ENCODE data around the gene RPS19.

- TF ChIP-seq FOS (IDR thresholded peaks at IDR 0.05; ENCODE audit: borderline replicate concordance, extremely low read depth, insufficient read length) (no peak), CTCF (IDR thresholded peaks at IDR 0.05 in 2 of 3, conservative IDR thresholded peaks at IDR 0.05 in 1 of 3; ENCODE audit: control insufficient read depth in 2 of 3, extremely low read depth in 1 of 3, insufficient read depth in 1 of 3, low read depth in 3 of 3, low read length in 3 of 3) (no peak), POLR2AphosphoS5 (IDR thresholded peaks at IDR 0.05; ENCODE audit: low read length) (no peak), ZNF24 (IDR thresholded peaks at IDR 0.05) (no peak), ETV6 (conservative IDR thresholded peaks at IDR 0.05 in 1 of 2, IDR thresholded peaks at IDR 0.05 in 1 of 2; ENCODE audit: borderline replicate concordance in 1 of 2, low read depth in 1 of 2) (no peak), STAT3 (IDR thresholded peaks at IDR 0.05; ENCODE audit: low read depth, low read length) (no peak), ZNF274 (IDR thresholded peaks at IDR 0.05; ENCODE audit: insufficient read depth, insufficient read length) (no peak), YY1 (IDR thresholded peaks at IDR 0.05; ENCODE audit: low read depth, low read length) (no peak), EZH2 (IDR thresholded peaks at IDR 0.05; ENCODE audit: borderline replicate concordance, control insufficient read depth, low read depth, low read length) (no peak), CREB1 (IDR thresholded peaks at IDR 0.05; ENCODE audit: low read depth) (no peak)
- TF ChIP-seq, protein P1, sequence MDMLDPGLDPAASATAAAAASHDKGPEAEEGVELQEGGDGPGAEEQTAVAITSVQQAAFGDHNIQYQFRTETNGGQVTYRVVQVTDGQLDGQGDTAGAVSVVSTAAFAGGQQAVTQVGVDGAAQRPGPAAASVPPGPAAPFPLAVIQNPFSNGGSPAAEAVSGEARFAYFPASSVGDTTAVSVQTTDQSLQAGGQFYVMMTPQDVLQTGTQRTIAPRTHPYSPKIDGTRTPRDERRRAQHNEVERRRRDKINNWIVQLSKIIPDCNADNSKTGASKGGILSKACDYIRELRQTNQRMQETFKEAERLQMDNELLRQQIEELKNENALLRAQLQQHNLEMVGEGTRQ (IDR thresholded peaks at IDR 0.05; ENCODE audit: borderline replicate concordance, low read depth, low read length), result no peak
- TF ChIP-seq, protein P2, sequence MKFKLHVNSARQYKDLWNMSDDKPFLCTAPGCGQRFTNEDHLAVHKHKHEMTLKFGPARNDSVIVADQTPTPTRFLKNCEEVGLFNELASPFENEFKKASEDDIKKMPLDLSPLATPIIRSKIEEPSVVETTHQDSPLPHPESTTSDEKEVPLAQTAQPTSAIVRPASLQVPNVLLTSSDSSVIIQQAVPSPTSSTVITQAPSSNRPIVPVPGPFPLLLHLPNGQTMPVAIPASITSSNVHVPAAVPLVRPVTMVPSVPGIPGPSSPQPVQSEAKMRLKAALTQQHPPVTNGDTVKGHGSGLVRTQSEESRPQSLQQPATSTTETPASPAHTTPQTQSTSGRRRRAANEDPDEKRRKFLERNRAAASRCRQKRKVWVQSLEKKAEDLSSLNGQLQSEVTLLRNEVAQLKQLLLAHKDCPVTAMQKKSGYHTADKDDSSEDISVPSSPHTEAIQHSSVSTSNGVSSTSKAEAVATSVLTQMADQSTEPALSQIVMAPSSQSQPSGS (IDR thresholded peaks at IDR 0.05; ENCODE audit: low read length), result no peak
Measured at GRCh38 chr19:41837981-41838708, 21.9 kb upstream of the RPS19 start.

Measured in GM12878 (cell line).